Mammary epithelial cell (primary cell): ENCODE data around the gene HNRNPDL.

Source experiments
- CTCF ChIP-seq, 2 donors: IDR thresholded peaks in 1 of 2; conservative IDR thresholded peaks in 1 of 2; 2 replicates each; pipeline ENCODE4 v1.5.1; 2011 to 2012; ENCODE audit warnings: inconsistent platforms in 2 of 2, low read length in 2 of 2, mild to moderate bottlenecking in 2 of 2, control low read depth in 1 of 2, low read depth in 1 of 2; ENCODE audit not compliant: insufficient read depth in 1 of 2; ENCODE audit errors: extremely low read depth in 1 of 2
- EZH2 ChIP-seq: IDR thresholded peaks from 2 replicates; pipeline ENCODE4 v1.6.1; 2012; ENCODE audit warnings: low read length, inconsistent platforms, borderline replicate concordance

DNA sequence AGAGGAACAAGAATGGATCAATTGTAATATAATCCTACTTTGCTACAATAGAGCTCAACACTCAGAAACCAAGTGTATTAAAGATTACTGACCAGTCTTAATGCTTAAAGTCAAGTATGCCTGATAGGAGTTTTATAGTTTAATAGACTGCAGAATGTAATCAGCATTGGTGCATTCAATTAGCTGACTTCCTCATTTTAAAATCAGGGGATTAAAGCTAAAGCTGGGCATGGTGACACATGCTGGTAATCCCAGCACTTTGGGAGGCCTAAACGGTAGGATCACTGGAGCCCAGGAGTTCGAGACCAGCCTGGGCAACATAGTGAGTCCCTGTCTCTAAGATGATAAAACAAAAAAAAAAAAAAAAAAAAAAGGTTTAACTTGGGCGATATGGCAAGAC lies 10.8 kb downstream of the HNRNPDL start:
- TF ChIP-seq CTCF (conservative IDR thresholded peaks at IDR 0.05 in 1 of 2, IDR thresholded peaks at IDR 0.05 in 1 of 2; ENCODE audit: extremely low read depth in 1 of 2, insufficient read depth in 1 of 2, low read depth in 1 of 2, low read length in 2 of 2) (no peak), EZH2 (no peak)
